ENCODE data around the gene ZEB1.

ZEB1 gene
- 82.6 to 132 (median 82.7) reads per million in 3 experiments for total RNA-seq

GRCh38 chr10:31318854-31319601 lies at the start of gene ZEB1:
Gene ZEB1, plus strand, starts transcription at chr10:31319216. Its CDS starts 19 bp downstream, at chr10:31319235.
- DNase-seq, result peak; percentile 91

DNA sequence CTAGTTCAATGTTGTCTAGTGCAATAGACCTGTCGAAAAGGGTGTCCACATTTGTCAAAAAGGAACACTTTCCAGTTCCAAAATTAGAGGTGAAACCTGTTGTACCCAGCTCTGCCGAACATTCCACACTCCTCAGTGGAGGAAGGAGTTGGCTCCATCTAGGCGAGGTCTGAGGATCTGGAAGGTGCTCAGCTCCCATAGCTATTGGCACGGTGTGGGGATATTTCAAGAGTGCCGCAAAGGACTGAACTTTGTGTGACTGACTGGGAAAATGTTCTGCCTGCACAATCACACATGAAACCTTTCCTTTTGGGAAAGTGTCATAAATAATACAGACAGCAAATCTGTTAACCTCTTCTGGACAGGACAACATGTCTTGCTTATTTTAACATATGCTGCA lies 48.1 kb upstream of the ZEB1 start:
- DNase-seq, result no peak

DNA sequence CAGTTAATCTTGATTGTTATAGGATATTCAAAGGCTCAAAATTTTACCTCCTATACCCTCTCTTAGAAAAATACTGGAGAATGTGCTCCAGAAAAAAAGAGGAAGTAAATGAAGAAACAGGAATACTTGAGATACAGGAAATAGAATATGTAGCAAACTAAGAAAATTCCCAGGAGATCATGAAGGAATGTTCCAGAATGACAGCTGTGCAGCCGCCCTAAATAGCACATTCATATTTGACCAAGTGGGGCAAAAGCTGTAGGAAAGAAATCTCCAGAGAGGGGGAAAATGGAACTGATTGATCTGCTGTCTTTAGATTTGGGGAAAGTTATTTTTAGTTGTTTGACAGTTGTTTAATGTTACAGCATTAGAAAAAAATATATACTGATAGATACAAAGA lies 46.2 kb upstream of the ZEB1 start:
- no peak for DNase-seq

DNA sequence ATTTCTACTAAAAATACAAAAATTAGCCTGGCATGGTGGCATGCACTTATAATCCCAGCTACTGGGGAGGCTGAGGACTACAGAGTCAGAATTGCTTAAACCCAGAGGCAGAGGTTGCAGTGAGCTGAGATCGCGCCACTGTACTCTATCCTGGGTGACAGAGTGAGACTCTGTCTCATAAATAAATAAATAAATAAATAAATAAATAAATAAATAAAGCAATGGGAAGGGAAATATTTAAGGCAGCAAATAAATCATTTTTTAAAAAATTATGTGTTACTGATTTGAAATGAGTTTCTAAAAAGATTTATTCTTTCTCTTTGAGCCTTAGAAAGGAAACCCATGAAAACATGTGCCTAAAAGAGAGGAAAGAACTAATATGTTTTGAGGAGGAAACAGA lies 45.2 kb upstream of the ZEB1 start:
- DNase-seq, result no peak

- no peak for DNase-seq
These were observed 44.7 kb upstream of the ZEB1 start for GRCh38 chr10:31274310-31274709.

DNA sequence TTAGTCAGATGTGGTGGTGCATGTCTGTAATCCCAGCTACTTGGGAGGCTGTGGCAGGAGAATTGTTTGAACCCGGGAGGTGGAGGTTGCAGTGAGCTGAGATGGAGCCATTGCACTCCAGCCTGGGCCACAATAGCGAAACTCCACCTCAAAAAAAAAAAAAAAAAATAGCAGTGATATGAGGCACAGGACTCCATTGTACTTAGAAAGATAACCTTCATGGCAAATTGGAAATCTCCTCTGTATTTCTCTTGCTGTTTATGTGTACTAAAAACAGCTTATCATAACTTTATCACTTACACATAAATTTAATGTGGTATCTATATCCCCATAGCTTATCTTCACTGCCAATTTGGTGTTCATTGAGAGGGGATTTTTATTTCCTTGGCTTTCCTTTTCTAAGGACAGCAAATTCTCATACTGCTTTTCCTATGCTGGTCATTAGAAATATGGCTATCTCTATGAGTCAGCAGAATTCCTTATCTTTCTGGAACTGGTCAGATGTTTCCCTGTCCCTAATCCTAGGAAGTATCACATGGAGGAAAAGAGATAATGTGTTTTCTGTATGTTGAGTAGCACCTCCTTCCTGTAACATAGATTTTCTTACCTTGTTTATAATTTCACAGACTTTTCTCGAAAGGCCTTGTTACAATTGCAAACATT lies 40.6 kb upstream of the ZEB1 start:
- DNase-seq, result no peak

DNA sequence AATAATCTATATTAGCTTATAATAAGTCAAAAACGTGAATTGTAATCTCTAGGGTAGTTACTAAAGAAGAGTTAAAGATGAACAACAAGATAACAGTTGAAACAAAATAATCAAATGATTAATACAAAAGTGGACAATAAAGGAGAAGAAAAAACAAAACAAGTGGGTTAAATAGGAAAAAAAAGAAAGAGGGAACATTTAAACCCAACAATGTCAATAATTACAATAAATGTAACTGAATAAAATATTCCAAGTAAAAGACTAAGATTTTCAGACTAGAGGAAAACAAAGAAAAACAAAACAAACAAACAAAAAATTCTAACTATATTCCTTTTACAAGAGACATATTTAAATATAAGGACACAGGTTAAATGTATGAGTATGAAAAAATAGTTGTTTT lies 38.0 kb upstream of the ZEB1 start:
- no peak for DNase-seq

DNA sequence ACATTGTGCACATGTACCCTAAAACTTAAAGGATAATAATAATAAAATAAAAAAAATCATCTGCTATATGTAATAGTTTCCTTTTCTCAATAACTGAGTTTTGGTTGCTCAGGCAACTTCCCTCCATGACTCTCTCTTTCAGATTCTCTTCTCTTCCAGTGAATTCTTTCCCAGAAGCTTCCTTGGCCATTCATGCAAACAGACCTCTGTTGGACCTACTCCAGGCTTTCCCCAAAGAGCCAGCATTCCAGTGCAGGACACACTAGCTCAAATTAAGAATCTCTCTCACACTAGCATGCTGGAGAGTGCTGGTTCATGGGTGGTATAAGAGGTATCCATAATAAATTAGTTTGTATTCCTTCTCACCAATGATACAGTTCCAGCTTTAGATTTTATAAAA lies 31.0 kb upstream of the ZEB1 start:
- no peak for DNase-seq

DNA sequence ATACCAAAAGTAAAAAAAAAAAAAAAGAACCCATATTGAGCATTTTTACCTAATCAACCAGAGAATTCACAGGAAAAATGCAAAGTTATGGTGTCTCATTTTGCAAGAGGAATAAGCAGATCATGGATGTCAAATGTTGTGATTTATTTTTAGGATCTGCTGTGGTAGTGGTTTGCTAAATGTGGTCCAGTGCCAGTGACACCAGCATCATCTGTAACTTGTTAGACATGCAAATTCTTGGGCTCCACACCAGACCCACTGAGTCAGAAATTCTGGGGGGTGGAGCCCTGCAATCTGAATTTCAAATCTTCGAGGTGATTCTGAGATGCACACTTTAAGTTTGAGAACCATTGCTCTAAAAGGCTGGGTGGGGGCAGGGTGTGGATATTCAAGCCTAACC lies 30.1 kb upstream of the ZEB1 start:
- no peak for DNase-seq

GRCh38 chr10:31290386-31290785 lies 28.6 kb upstream of the ZEB1 start:
- DNase-seq, result no peak

- DNase-seq, result no peak
These were observed 27.9 kb upstream of the ZEB1 start for GRCh38 chr10:31291123-31291522.

DNA sequence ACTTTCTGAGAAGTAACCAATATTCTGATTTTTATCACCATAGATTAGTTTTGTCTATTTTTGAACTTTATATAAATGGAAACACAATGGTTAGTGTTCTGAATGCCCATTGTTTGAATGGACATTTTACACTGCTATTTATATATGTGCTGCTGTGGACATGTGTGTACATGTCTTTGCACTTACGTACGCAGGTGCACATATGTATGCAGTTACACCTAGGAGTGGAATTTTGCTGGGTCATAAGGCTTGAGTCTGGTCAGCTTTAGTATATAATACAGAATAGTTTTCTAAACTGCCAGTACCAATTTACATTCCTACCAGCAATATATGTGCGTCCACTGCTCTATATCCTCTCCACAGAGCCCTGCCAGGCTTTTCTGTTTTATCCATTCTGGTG lies 24.5 kb upstream of the ZEB1 start:
- DNase-seq, result no peak

GRCh38 chr10:31296754-31297153 lies 22.3 kb upstream of the ZEB1 start:
- DNase-seq, result no peak

DNA sequence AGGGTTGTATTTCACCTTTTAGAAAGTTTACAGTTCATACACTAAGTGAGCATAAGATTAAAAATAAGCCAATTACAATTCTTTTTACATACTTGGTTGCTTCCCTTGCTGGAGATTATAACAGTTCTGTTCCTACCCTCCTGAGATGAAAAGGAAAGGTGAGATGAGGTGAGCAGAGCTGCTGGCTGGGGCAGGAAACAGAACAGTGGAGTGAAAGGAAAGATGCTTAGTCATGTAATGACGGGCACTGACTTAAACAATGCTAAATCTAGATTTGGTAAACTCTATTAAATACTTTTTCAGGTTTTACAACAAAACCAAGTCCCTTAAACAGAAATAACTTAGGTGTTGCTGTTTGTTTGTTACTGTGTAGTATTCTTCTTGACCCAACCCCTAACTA lies 19.9 kb upstream of the ZEB1 start:
- peak; percentile 1 for DNase-seq

DNA sequence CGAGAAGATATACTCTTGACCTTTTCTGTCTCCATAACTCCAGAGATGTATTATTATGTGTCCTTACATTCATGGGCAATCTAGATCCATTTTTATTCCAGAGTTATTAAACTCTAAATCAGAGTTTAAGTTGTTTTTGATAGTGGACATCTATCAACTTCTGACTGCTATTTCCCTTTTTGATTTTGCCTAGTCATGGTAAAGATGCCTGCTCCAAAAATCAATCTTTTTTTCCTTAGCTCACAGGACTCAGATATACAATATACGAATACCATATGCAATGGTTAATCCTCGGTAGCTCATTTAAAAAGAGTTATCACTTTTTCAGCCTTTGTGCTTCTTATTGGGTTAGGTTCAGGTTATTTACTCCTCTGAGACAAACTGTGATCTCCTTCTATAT lies 15.8 kb upstream of the ZEB1 start:
- DNase-seq, result no peak

DNA sequence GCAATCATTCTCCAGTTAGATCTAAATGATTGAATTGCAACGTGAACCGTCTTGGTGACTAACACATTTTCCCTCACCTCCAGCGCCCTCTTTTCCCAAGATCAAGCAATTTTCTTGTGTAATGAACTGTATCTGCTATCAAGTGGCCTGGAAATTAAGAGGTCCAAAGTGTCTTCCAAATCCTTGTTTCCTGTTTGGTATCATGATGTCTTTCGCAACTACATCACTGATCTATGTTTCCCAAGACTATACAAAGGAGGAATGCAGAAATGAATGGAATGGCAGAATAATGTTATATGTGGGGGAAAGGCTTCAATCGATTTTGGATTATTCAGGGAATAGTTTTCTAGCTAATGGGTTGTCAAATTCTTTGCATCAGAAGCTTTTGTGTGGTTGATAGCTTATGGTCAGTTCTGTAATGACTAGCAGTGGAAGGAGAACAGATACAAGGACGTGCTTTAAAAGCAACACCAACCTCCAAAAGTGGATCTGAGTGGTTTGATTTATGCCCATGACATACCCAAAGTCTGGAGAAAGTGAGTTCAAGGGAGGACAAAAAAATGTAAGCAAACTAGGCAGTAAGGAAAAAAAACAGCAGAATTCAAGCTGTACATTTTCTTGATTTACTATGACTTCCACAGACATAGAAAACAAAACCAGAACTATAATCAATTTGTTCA lies 14.6 kb upstream of the ZEB1 start:
- no peak for DNase-seq

- DNase-seq, result no peak
These were observed 5.6 kb upstream of the ZEB1 start for GRCh38 chr10:31313396-31313795.

DNA sequence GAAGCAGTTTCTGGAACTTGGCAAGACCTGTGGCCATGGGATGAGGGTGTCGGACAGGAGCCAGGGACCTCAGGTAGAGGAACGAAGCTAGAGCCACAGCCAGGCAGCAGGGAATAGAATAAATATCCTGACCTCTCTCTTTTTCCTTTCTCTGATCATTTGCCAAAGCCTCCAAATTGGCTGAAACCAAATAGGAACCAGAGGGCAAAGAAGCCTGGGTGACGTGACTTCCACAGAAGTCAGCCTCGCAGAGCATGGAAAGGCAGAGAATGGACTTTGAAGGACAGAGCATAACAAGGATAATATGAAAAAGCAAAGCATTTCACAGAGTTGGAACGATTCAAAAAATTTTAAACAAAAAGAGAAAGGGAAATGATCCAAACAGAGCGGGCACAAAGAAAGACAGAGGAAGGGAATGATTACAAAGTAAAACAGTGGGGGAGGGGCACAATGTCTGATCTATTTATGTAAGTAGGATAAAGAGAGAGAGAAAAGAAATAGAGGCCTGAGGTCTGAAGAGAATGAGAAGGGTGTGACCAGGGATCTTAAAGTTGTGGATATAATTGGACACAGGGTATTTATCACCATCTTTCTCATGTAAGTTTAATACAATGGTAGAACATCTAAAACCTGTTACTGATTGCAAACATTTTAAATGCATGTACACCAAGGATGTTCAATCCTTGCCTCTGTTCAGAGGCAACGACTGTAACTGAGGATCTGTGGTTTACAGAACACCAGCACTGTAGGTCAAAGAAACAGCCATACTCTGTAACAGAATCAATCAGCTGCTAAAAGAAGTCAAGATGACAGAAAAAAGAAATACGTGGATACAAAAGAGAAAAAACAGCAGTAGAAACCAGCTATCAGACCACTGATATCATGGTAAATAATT lies 4.5 kb upstream of the ZEB1 start:
- no peak for DNase-seq

DNA sequence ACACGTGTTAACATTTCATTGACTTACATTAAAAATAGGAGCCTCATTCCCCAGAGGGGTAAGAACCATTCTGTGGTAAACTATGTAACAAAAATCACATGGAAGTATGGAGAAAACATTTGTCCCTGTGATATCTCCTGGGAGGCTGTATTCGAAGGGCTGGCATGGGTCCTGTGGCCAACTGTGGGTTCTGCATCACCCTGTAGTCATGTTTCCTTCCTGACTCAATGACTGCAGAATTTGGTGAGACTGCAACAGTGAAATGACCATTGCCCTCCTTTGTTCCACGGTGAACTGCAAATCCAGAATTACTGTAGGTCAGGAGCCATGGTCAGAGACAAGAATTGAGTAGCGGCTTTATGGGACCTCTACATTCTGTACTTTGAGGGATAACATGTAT lies 3.6 kb upstream of the ZEB1 start:
- no peak for DNase-seq

- DNase-seq, result no peak
These were observed 1.8 kb upstream of the ZEB1 start for GRCh38 chr10:31317171-31317570.

GRCh38 chr10:31317652-31318381 lies 1.2 kb upstream of the ZEB1 start:
- no peak for DNase-seq

DNA sequence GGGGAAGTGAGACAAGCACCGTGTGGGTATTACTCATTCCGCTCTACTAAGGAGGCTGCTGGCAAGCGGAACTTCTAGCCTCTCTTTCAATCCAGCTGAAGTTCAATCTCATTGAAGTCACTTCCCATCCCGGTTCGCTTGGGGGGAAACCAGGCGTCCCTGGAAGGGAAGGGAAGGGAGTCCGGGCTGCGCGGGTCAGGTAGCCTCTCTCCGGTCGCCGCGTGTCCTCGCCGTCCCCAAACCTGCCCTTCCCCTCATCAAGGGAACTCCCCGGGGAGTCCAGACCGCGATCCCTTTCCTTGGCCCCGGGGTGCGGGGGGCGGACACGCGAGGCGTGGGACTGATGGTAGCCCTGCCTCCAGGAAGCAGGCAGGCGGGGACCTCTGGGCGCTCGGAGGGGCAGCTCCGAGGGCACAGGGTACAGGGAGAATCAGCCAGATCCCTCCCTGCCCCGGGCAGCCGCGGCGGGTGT lies 598 bp upstream of the ZEB1 start:
- DNase-seq, result peak; percentile 75

Measured in central memory CD4-positive, alpha-beta T cell (primary cell).